T-cell (primary cell): Measurements from ENCODE around the gene PSTK. TPM values are rescaled to one million over a fixed set of nuclear protein-coding genes. Genes with fewer than 3 reads are reported as not detected.

Experiments used
- ATAC-seq, 4 experiments: fragments of 200-7000 bp in 3 of 4; fragments of 150-1000 bp in 1 of 4; cut with Tn5 transposase; replicated peaks in 1 of 4; 1 replicate in 3 of 4; 2 replicates in 1 of 4; pipeline ENCODE4 v1.10.0; 2021; ENCODE audit warnings: moderate library complexity in 3 of 4, mild to moderate bottlenecking in 2 of 4, moderate number of reproducible peaks in 1 of 4
- CTCF ChIA-PET, 2 donors: fragments of 300-600 bp; sonication (Branson Sonifier 250); formaldehyde crosslinking; loops; one replicate each; lab custom pipeline; 2022; ENCODE audit warnings: antibody characterized with exemption in 2 of 2; lab: Charles Lee
- POLR2A ChIA-PET, 2 donors: fragments of 300-600 bp; sonication (Branson Sonifier 250); formaldehyde crosslinking; loops; one replicate each; lab custom pipeline; 2022; ENCODE audit warnings: antibody characterized with exemption in 2 of 2; lab: Charles Lee
- DNase-seq, 35 experiments: peaks; one replicate each; pipeline versions ENCODE4 v3.0.0 to v3.0.0-alpha.2; 2013 to 2023
- H3K27ac ChIP-seq: one replicate; pipeline ENCODE4 v1.5.1; 2013; ENCODE audit warnings: low read length
- H3K27me3 ChIP-seq, 2 experiments: replicated peaks in 1 of 2; 1 replicate in 1 of 2; 2 replicates in 1 of 2; pipeline versions ENCODE4 v1.6.1 to v1.7.0; 2013; ENCODE audit warnings: low read length in 1 of 2, mixed read lengths in 1 of 2; ENCODE audit not compliant: control insufficient read depth in 2 of 2, insufficient read depth in 2 of 2; ENCODE audit errors: extremely low read depth in 1 of 2
- H3K36me3 ChIP-seq, 2 donors: 1 replicate in 1 of 2; 2 replicates in 1 of 2; pipeline versions ENCODE4 v1.6.1 to v1.7.0; 2013; ENCODE audit warnings: low read length in 1 of 2; ENCODE audit not compliant: control insufficient read depth in 2 of 2, insufficient read depth in 1 of 2; ENCODE audit errors: extremely low read depth in 1 of 2
- H3K4me1 ChIP-seq, 2 experiments: 1 replicate in 1 of 2; 2 replicates in 1 of 2; pipeline versions ENCODE4 v1.6.1 to v1.7.0; 2013; ENCODE audit warnings: low read length in 2 of 2, mixed read lengths in 1 of 2; ENCODE audit not compliant: insufficient read depth in 2 of 2, control insufficient read depth in 1 of 2; ENCODE audit errors: extremely low read depth in 1 of 2
- H3K4me3 ChIP-seq, 2 donors: 1 replicate in 1 of 2; 2 replicates in 1 of 2; pipeline versions ENCODE4 v1.5.1 to v1.7.0; 2013; ENCODE audit warnings: mild to moderate bottlenecking in 2 of 2, low read length in 1 of 2, moderate library complexity in 1 of 2; ENCODE audit not compliant: control insufficient read depth in 1 of 2; ENCODE audit errors: extremely low read depth in 1 of 2
- H3K9me3 ChIP-seq: 2 replicates; pipeline ENCODE4 v1.7.0; 2013
- H3K27ac Mint-ChIP-seq, 2 donors: one replicate each; pipeline ENCODE4 v1.8.0; 2020 to 2021; ENCODE audit warnings: mild to moderate bottlenecking in 2 of 2, mixed read lengths in 2 of 2
- H3K27me3 Mint-ChIP-seq, 2 donors: one replicate each; pipeline ENCODE4 v1.8.0; 2021 to 2022; ENCODE audit warnings: mixed read lengths in 2 of 2
- H3K36me3 Mint-ChIP-seq: one replicate; pipeline ENCODE4 v1.8.0; 2021; ENCODE audit warnings: mixed read lengths
- H3K4me1 Mint-ChIP-seq, 3 donors: one replicate each; pipeline ENCODE4 v1.8.0; 2020 to 2022; ENCODE audit warnings: mixed read lengths in 3 of 3, mild to moderate bottlenecking in 1 of 3
- H3K4me3 Mint-ChIP-seq, 3 donors: one replicate each; pipeline ENCODE4 v1.8.0; 2020 to 2022; ENCODE audit warnings: mild to moderate bottlenecking in 3 of 3, mixed read lengths in 3 of 3, moderate library complexity in 3 of 3
- H3K9me3 Mint-ChIP-seq, 3 donors: one replicate each; pipeline ENCODE4 v1.8.0; 2020 to 2022; ENCODE audit warnings: mixed read lengths in 3 of 3
- WGBS: methylation state at CpG from one replicate; pipeline ENCODE4 v1.1.5; 2013; ENCODE audit warnings: missing lambda C conversion rate; ENCODE audit not compliant: insufficient coverage; 5-methylcytosine and 5-hydroxymethylcytosine counted together
- total RNA-seq, 35 experiments: library from RNA in 6 of 35; stranded (reverse) in 6 of 35; fragments of 120-200 nt in 1 of 35; gene quantifications; one replicate each; pipeline versions ENCODE4 v1.2.1 to v1.2.4 and lab custom pipeline; 2013 to 2026

The PSTK gene
- total RNA-seq, 5 donors from 2014 or later (not counting 1 experiment from before 2014, with no cell fraction given) = 3.7 to 12.1 (median 5.2) TPM

DNA sequence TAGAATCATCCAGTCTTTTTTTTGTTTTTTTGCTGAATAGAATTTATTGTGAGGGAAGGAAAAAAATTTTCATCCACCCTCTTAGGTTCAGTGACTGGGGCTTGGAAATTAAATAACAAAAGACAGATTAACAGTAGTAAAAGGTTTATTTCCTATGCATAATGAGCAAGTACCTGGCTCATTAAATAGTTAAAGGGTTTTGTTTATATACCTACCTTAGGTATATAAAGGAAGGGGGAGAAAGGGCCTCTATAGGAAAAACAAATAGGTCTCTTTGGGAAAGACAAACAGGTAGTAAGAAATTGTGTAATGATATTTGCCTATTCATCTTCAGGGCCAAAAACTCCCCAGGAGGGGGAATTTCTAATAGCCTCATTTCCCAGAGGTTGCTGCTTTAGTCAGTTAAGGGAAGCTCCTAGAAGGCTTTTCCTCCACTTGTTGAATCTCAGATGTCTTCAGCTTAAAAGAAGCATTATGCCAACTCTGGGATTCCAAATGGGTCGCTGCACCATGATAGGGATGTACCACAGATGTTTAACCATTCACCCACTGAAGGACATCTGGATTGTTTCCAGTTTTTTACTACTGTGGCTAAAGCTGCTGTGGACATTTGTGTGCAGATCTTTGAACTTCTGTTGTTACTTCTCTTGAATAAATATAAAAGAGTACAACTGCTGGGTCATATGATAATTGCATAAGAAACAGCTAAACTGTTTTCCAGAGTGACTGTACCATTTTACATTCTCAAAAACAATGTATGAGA, 39.9 kb downstream of the PSTK start:
- peaks cover 3 to 16% (median 5%) of the 10 kb centered on the region in 3 donors for H3K4me1 Mint-ChIP-seq
- Histone ChIP-seq H3K36me3 (no peaks in the 10 kb centered on the region), H3K4me3 (no peak overlapping the region), H3K4me1 (no peaks in the 10 kb centered on the region), H3K9me3 (no peaks in the 10 kb centered on the region), H3K27me3 (no peaks in the 10 kb centered on the region), H3K27ac (no peak overlapping the region)
- H3K36me3 Mint-ChIP-seq = peaks cover 10% of the 10 kb centered on the region
- POLR2A ChIA-PET = no interaction called here
- no peaks in the 10 kb centered on the region for H3K9me3 Mint-ChIP-seq
- H3K27me3 Mint-ChIP-seq = no peaks in the 10 kb centered on the region
- DNase-seq (no peak), ATAC-seq (no peak)
- no peak overlapping the region for H3K27ac Mint-ChIP-seq
- no peak overlapping the region for H3K4me3 Mint-ChIP-seq
- CTCF ChIA-PET = interaction anchor here in 1 of 2 donors (1.1 kb wide), 1 partner anchor 7 kb away, joined by 4 read pairs; no protein-coding TSS in a partner anchor
- 100% methylated on average over 1 of the region's 1 CpG for WGBS

DNA sequence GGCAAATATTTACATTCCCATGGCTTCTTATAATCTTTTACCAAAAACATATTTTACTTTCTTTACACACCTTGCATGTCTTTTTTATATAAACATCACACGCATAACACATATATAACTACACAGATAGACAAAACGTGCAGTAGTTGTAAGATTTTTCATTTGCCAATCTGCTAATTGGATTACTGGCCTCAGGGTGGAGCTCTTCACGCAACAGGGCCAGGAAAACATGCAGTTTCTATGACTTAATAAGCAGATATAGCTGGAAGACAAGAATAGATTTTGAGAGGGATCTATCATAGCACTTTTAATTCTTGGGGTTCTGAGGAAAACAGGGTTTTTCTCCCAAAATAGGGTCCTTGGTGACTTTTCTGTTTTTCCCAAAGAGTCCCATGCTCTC, 41.3 kb downstream of the PSTK start:
- Mint-ChIP-seq H3K9me3 (no peaks in the 10 kb centered on the region), H3K4me3 (no peak overlapping the region), H3K27ac (no peak overlapping the region), H3K36me3 (peaks cover 3% of the 10 kb centered on the region), H3K4me1 (peaks cover 3 to 7% (median 4%) of the 10 kb centered on the region in 3 donors), H3K27me3 (no peaks in the 10 kb centered on the region)
- no peaks in the 10 kb centered on the region for H3K9me3 ChIP-seq
- H3K36me3 ChIP-seq = no peaks in the 10 kb centered on the region
- H3K4me1 ChIP-seq = no peaks in the 10 kb centered on the region
- no peak overlapping the region for H3K27ac ChIP-seq
- no CpG with 5 or more reads among the region's 3 CpGs for WGBS
- ChIA-PET CTCF (interaction anchor here (1.1 to 1.2 kb wide), 2 partner anchors 9 to 14 kb away, joined by 3 to 4 read pairs; no protein-coding TSS in a partner anchor), POLR2A (no interaction called here)
- H3K4me3 ChIP-seq = no peak overlapping the region
- DNase-seq (no peak), ATAC-seq (no peak)
- no peaks in the 10 kb centered on the region for H3K27me3 ChIP-seq

DNA sequence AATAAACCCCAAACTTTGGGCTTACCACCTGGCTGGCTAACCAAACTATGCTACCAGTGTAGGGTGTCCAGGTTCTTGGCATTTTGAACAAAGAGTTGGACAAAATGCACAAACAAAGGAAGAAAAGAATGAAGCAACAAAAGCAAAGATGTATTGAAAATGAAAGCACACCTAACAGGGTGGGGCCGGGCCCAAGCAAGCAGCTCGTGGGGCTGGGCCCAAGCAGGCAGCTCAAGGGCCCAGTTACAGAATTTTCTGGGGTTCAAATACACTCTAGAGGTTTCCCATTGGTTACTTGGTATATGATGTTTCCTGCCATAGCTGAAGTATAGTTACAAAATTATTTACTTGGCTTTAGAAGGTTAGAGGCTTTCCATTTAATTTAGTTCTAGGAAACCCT, 44.3 kb downstream of the PSTK start:
- Histone ChIP-seq H3K4me3 (no peak overlapping the region), H3K36me3 (no peaks in the 10 kb centered on the region), H3K27ac (no peak overlapping the region), H3K4me1 (no peaks in the 10 kb centered on the region), H3K27me3 (no peaks in the 10 kb centered on the region), H3K9me3 (no peaks in the 10 kb centered on the region)
- no peaks in the 10 kb centered on the region for H3K9me3 Mint-ChIP-seq
- ChIA-PET POLR2A (no interaction called here), CTCF (interaction anchor here (0.5 to 0.7 kb wide), 3 partner anchors 13 to 534 kb away, joined by 3 to 4 read pairs (median 3); no protein-coding TSS in a partner anchor)
- H3K4me3 Mint-ChIP-seq = no peak overlapping the region
- peaks cover 0 to 4% (median 3%) of the 10 kb centered on the region in 3 donors for H3K4me1 Mint-ChIP-seq
- WGBS = no CpG with 5 or more reads among the region's 2 CpGs
- DNase-seq (no peak), ATAC-seq (no peak)
- no peaks in the 10 kb centered on the region for H3K27me3 Mint-ChIP-seq
- peaks cover 16% of the 10 kb centered on the region for H3K36me3 Mint-ChIP-seq
- no peak overlapping the region for H3K27ac Mint-ChIP-seq

DNA sequence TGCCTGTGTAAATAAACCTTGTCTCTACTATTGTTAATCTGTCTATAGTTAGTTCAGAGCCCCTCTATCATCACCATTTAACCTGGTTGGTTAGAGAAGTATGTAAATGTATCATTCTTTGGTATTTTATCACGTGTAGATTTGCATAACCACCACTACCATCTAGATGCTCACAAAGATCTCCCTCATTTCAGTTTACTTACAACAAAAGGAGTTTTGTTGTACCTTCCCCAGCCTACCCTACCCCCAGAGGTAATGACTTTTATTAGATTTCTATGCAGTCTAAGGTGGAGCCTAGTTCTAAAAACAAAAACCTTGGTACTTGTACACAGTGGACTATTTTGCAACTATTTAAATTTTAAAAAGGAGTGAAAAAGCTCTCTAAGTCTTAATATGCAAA, 46.1 kb downstream of the PSTK start:
- Mint-ChIP-seq H3K36me3 (peaks cover 20% of the 10 kb centered on the region), H3K9me3 (no peaks in the 10 kb centered on the region), H3K27me3 (no peaks in the 10 kb centered on the region), H3K4me3 (no peak overlapping the region), H3K27ac (no peak overlapping the region), H3K4me1 (peaks cover 0 to 4% (median 2%) of the 10 kb centered on the region in 3 donors)
- ChIA-PET POLR2A (no interaction called here), CTCF (no interaction called here)
- Histone ChIP-seq H3K9me3 (no peaks in the 10 kb centered on the region), H3K27me3 (no peaks in the 10 kb centered on the region), H3K36me3 (no peaks in the 10 kb centered on the region), H3K27ac (no peak overlapping the region), H3K4me3 (no peak overlapping the region), H3K4me1 (no peaks in the 10 kb centered on the region)
- DNase-seq (no peak), ATAC-seq (no peak)
- no CpG with 5 or more reads among the region's 1 CpG for WGBS

DNA sequence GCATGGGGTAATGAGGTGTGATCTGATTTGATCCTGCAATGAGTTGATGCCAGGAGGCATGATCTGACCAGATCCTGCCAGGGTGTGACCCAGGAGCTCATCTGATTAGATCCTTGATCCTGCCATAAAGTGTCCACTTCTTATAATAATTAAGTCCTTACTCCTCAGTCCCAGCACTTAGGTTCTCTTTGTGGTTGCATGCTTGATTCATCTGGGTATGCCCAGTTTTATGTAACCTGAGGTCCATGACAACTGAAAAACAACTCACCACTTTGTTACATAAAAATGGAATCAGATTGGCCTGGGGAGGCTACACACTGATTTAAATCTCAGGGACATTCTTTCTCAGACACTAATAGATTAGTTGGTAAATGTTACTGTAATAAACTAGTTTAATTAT, 47.7 kb downstream of the PSTK start:
- DNase-seq = no peak
- peaks cover 22% of the 10 kb centered on the region for H3K36me3 Mint-ChIP-seq
- peaks cover 0 to 4% (median 0%) of the 10 kb centered on the region in 3 donors for H3K4me1 Mint-ChIP-seq
- H3K27ac ChIP-seq = no peak overlapping the region
- H3K27me3 ChIP-seq = no peaks in the 10 kb centered on the region
- no peaks in the 10 kb centered on the region for H3K9me3 Mint-ChIP-seq
- H3K27ac Mint-ChIP-seq = no peak overlapping the region
- no peaks in the 10 kb centered on the region for H3K9me3 ChIP-seq
- no peak overlapping the region for H3K4me3 ChIP-seq
- CTCF ChIA-PET = interaction anchor here in 1 of 2 donors (1.0 kb wide), 1 partner anchor 14 kb away, joined by 3 read pairs; no protein-coding TSS in a partner anchor
- H3K4me1 ChIP-seq = no peaks in the 10 kb centered on the region
- POLR2A ChIA-PET = no interaction called here
- no peaks in the 10 kb centered on the region for H3K36me3 ChIP-seq
- no peak overlapping the region for H3K4me3 Mint-ChIP-seq
- no peaks in the 10 kb centered on the region for H3K27me3 Mint-ChIP-seq
- no peak for ATAC-seq

DNA sequence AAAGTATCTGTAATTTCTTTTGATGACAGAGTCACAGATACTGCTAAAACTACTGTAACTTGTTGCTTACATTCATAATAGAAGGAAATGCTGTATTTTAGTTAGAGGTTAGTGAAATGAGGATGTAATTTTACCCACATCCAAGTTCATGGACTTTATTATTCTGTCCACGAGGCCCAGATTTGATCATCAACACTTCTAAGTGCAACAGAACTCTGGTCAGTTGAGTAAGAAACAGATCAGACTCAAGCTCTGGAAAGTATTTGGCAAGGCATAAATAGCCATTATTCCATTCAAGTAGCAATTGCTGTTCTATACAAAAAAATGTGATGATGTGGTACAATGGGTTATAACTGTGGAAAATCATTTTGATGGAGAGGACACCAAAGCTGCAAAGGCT, 50.9 kb downstream of the PSTK start:
- no peaks in the 10 kb centered on the region for H3K9me3 ChIP-seq
- no peaks in the 10 kb centered on the region for H3K9me3 Mint-ChIP-seq
- peaks cover 0 to 2% (median 0%) of the 10 kb centered on the region in 3 donors for H3K4me1 Mint-ChIP-seq
- DNase-seq (no peak), ATAC-seq (no peak)
- H3K27ac Mint-ChIP-seq = no peak overlapping the region
- H3K4me1 ChIP-seq = no peaks in the 10 kb centered on the region
- peaks cover 35% of the 10 kb centered on the region for H3K36me3 Mint-ChIP-seq
- ChIA-PET CTCF (no interaction called here), POLR2A (no interaction called here)
- H3K4me3 Mint-ChIP-seq = no peak overlapping the region
- H3K27me3 ChIP-seq = no peaks in the 10 kb centered on the region
- H3K36me3 ChIP-seq = peaks cover 0 to 3% of the 10 kb centered on the region in 2 donors
- H3K4me3 ChIP-seq = no peak overlapping the region
- no peaks in the 10 kb centered on the region for H3K27me3 Mint-ChIP-seq
- H3K27ac ChIP-seq = no peak overlapping the region
- WGBS = no CpG with 5 or more reads among the region's 1 CpG
